Measurements from ENCODE around the gene MYO7B. TPM values are rescaled to one million over a fixed set of nuclear protein-coding genes. Genes with fewer than 3 reads are reported as not detected.

MYO7B gene
- total and polyA plus RNA-seq, 10 donors, result 32.3 to 165 (median 52.9) TPM

DNA sequence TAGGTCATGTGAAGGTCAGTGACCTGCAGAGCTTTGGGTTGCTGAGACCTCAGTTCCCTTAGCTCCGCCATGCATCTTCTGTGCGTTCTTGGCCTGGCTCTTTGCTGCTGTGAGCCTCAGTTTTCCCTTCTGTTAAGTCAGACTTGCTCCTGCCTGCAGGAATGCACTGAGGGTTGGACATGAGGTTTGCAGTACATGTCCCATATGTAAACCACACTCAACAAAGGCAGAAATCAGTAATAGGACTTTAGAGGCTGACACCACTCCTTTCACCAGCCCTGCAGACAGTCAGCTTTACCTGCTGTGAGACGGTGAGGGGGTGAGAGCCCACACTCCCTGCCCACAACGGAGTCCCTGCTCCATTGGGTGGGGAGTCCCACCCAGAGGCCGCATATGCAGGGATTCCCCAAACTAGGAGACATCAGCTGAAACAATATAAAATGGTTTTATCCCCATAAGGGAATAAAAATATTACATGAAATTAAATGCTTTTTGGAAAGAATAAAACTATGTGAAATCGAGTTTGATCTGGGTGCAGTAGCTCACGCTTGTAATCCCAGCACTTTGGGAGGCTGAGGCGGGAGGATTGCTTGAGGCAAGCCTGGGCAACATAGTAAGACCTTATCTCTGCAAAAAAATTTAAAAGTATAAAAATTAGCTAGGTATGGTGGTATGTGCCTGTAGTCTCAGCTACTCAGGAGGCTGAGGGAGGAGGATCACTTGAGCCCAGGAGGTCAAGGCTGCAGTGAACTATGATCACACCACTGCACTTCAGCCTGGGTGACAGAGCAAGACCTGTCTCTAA lies 55.1 kb downstream of the MYO7B start:
- intact Hi-C loops (cut with DNase I; ENCODE audit: low total_unique reads), result loop anchor here (10.0 kb wide), 1 partner anchor 54 kb away; the partner anchor contains the start of gene GPR17

DNA sequence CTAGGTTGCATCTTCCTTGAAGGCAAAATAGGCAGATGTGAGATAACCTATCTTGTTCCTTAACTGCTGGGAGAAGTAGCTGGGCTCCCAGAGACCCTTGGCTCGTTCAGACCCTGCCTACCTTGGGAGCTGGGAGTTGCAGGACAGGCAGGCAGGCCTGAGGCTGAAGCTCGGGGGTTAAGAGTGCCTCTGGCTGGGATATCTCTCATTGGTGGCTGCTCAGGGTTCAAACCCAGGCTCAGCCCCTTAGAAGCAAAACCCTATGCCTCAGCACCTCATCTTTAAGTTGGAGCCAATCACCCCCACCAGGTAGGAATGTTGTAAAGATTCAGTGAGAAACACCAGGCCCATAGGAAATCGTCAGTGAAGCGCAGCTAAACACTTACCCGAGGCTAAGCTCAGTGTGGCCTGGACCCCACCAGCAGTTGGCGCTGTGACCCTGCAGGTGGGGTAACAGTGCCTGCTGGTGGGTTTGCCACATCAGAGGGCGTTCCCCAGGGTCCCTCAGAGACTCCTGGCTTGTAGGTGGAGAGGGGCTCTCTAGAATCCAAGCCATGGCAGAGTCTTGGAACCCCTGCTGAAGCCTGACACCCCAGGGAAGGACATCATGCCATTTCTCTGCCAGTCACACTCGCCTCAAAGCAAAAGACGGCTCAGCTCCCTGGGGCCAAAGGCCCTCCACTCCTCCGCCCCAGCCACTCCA lies 55.9 kb downstream of the MYO7B start:
- no peaks in the 10 kb centered on the region for H3K36me3 ChIP-seq
- TF ChIP-seq, protein P1, sequence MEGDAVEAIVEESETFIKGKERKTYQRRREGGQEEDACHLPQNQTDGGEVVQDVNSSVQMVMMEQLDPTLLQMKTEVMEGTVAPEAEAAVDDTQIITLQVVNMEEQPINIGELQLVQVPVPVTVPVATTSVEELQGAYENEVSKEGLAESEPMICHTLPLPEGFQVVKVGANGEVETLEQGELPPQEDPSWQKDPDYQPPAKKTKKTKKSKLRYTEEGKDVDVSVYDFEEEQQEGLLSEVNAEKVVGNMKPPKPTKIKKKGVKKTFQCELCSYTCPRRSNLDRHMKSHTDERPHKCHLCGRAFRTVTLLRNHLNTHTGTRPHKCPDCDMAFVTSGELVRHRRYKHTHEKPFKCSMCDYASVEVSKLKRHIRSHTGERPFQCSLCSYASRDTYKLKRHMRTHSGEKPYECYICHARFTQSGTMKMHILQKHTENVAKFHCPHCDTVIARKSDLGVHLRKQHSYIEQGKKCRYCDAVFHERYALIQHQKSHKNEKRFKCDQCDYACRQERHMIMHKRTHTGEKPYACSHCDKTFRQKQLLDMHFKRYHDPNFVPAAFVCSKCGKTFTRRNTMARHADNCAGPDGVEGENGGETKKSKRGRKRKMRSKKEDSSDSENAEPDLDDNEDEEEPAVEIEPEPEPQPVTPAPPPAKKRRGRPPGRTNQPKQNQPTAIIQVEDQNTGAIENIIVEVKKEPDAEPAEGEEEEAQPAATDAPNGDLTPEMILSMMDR (IDR thresholded peaks at IDR 0.05 in 8 of 11, conservative IDR thresholded peaks at IDR 0.05 in 3 of 11), result peak; percentile 77 to 95 (median 86)
- TF ChIP-seq POLR2AphosphoS5 (IDR thresholded peaks at IDR 0.05) (peak; percentile 11 to 69 (median 51)), POLR2A (IDR thresholded peaks at IDR 0.05) (no peak)
- H3K27me3 ChIP-seq (replicated peaks in 1 of 7), result no peaks in the 10 kb centered on the region
- intact Hi-C loops (cut with DNase I; ENCODE audit: low total_unique reads), result loop anchor here (10.0 kb wide), 1 partner anchor 53 kb away; the partner anchor contains the start of gene GPR17
- no peak overlapping the region for H3K4me3 ChIP-seq
- H3K9me3 ChIP-seq, result no peaks in the 10 kb centered on the region
- H3K4me1 ChIP-seq, result peaks cover 0 to 11% (median 7%) of the 10 kb centered on the region in 6 donors
- peak; percentile 92 for DNase-seq
- WGBS, 5 donors, result 34 to 47% (median 44%) methylated on average over 9 to 10 of the region's 10 CpGs
- H3K27ac ChIP-seq, result peak overlapping the region in 1 of 8 donors; percentile 22

More for the DNA sequence above, 55.1 kb downstream of the MYO7B start:
- Histone ChIP-seq H3K4me1 (peaks cover 0 to 11% (median 7%) of the 10 kb centered on the region in 6 donors), H3K4me3 (no peak overlapping the region), H3K27ac (peak overlapping the region in 1 of 8 donors; percentile 22), H3K9me3 (no peaks in the 10 kb centered on the region), H3K27me3 (replicated peaks in 1 of 7) (no peaks in the 10 kb centered on the region), H3K36me3 (no peaks in the 10 kb centered on the region)
- DNase-seq, result peak; percentile 23
- TF ChIP-seq POLR2A (IDR thresholded peaks at IDR 0.05), result no peak
- 90 to 96% (median 93%) methylated on average over 7 to 8 of the region's 8 CpGs for WGBS, 5 donors

DNA sequence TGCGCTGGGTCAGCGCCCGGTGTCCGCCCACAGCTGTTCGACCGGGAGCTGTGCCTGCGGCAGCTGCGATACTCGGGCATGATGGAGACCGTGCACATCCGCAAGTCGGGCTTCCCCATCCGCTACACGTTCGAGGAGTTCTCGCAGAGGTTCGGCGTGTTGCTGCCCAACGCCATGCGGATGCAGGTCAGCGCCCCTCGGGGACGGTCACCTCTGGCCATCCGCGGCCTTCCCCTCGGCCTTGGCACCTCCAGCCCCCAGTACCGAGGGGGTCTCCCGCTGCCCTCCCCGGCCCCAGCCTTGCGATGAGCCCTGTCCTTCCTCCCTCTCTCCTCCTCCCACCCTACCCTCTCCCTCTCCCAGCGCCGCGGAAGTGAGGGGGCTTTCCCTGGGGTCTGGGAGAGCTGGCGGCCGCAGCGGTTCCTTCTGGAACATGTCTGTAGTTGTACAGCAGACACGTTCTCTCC lies 57.3 kb downstream of the MYO7B start:
- Histone ChIP-seq H3K36me3 (no peaks in the 10 kb centered on the region), H3K27me3 (replicated peaks in 1 of 7) (no peaks in the 10 kb centered on the region), H3K4me1 (peaks cover 0 to 11% (median 7%) of the 10 kb centered on the region in 6 donors), H3K27ac (no peak overlapping the region), H3K9me3 (no peaks in the 10 kb centered on the region), H3K4me3 (no peak overlapping the region)
- TF ChIP-seq POLR2A (IDR thresholded peaks at IDR 0.05) (no peak), POLR2AphosphoS5 (IDR thresholded peaks at IDR 0.05) (no peak)
- TF ChIP-seq, protein P1 (IDR thresholded peaks at IDR 0.05 in 8 of 11, conservative IDR thresholded peaks at IDR 0.05 in 3 of 11), result no peak
- intact Hi-C loops (cut with DNase I; ENCODE audit: low total_unique reads), result loop anchor here (10.0 kb wide), 1 partner anchor 52 kb away; the partner anchor contains the start of gene GPR17
- WGBS, 5 donors, result 91 to 97% (median 94%) methylated on average over 36 to 37 of the region's 37 CpGs
- DNase-seq, result peak; percentile 74

DNA sequence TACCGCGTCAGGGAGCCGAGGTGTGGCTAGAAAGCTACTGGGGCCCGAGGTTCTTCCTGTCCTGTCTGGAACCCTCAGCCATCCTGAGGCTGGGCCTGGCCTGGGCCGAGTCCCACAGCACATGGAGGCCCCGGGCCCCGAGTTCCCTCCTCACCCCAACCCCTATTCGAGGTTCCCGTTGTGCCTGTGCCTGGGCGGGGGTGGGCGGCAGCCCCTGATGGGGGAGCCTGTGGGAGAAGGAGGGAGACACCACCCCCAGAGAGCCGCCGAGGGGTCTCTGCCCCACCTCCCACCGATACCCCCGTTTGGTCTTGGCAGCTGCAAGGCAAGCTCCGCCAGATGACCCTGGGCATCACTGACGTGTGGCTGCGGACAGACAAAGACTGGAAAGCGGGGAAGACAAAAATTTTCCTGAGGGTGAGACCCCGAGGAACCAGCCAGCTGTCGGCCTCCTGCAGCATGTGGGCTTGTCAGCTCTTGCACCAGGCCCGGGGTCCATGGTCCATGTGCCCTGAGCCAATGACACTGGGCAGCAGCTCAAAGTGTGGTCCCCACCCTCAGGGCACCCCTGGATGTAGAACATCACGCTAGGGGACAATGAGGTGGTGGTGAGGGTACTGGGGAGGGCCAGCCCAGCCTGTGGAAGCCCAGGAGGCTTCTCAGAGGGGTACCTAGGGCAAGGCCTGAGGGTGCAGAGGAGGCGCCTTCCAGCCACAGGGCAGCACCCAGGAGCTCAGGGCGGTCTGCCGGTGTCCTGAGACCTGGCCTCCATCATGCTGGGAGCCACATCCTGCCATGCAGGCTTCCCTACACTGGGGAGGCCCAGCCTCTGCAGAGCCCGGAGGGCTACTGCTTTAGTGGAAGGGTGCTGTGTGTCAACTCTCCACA lies 58.0 kb downstream of the MYO7B start:
- intact Hi-C loops (cut with DNase I; ENCODE audit: low total_unique reads), result loop anchor here (10.0 kb wide), 1 partner anchor 51 kb away; the partner anchor contains the start of gene GPR17
- TF ChIP-seq, protein P1 (IDR thresholded peaks at IDR 0.05 in 8 of 11, conservative IDR thresholded peaks at IDR 0.05 in 3 of 11), result no peak
- TF ChIP-seq POLR2AphosphoS5 (IDR thresholded peaks at IDR 0.05) (no peak), POLR2A (IDR thresholded peaks at IDR 0.05) (no peak)
- Histone ChIP-seq H3K4me3 (no peak overlapping the region), H3K9me3 (no peaks in the 10 kb centered on the region), H3K27me3 (replicated peaks in 1 of 7) (no peaks in the 10 kb centered on the region), H3K4me1 (peaks cover 0 to 11% (median 7%) of the 10 kb centered on the region in 6 donors), H3K36me3 (no peaks in the 10 kb centered on the region), H3K27ac (no peak overlapping the region)
- 83 to 94% (median 88%) methylated on average over 15 to 27 of the region's 27 CpGs for WGBS, 5 donors
- no peak for DNase-seq
